Bone marrow (tissue), 2 donors: ENCODE results near the gene SLC35E3.
"Not testable (repeated sequence)": the region's sequence is repeated elsewhere in the genome, so short reads cannot be mapped to it uniquely, and the experiment has no call there.

Source experiments
- DNase-seq, 2 donors: peaks; one replicate each; lab custom pipeline; 2025; lab: John Stamatoyannopoulos, UW

Gene SLC35E3

DNA sequence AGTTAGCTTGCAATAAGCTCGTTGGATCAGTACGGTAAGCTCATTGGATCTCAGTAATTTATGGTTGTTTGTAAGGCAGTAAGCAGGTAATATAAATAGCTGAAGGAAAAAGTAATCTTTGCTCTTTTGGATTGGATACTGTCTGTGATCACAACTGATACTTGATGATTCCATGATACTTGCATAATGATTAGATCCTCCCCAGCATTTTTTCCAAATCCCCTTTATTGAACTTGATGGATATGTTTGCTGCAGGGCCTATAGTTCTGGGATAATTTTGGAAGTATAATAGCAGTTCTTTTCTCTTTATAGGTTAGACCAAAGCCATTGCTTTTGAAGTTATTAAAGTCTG is 67.2 kb downstream of the SLC35E3 start:
- DNase-seq: no peak

DNA sequence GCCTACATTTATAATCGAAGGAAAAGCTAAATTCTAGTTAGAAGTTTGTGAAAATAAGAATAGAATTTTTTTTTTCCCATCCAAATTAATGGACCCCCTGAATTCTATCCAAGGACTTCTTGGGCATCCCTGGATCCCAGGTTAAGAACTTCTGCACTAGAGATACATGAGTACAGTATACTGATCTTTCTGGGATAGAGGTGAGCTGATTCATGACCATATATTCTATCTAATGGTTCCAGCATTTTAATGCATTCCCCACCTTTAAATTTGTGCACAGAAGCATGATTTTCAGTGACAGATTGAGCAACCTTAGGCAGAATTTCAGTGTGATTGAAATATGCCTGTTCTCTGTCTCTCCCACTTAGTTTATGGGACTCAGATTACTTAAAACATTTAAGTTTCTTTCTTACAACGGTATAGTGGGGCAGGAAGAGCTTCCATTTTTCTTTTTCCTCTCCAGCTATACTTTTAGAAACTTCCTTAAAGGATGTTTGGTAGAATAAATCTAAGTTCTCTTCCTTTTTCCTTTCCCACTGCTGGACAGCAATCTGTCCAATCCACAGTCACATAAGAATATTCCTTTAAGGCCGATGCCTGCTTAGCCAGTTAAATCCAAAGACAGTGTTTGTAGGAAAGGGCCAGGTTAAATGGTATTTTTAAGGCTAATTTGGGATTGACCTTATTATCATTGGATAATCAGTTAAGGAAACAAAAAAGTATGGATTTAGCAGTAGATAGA is 68.7 kb downstream of the SLC35E3 start:
- DNase-seq: no peak

DNA sequence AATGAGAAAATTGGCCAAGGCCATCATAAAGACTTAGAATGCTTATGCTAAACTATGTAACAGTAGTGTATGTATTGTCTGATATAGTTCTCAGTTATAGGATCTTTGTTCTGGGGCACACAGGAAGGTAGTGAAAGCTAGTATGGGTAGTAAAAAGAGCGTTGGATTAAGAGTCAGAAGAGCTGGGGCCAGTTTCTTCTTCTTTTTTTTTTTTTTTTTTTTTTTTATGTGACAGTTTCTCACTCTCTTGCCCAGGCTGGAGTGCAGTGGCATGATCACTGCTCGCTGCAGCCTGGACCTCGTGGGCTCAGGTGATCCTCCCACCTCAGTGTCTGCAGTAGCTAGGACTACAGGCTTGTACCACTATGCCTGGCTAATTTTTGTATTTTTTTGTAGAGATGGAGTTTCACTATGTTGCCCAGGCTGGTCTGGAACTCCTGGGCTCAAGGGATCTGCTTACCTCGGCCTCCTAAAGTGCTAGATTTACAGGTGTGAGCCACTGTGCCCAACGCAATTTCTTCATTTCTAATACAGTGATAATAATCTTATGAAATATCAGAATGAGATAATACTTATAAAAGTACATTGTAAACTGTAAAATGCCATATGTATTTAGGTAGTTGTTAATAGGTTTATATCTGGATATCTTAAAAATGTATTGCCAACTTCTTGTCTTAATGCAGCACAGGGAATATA is 69.4 kb downstream of the SLC35E3 start:
- DNase-seq: no peak

DNA sequence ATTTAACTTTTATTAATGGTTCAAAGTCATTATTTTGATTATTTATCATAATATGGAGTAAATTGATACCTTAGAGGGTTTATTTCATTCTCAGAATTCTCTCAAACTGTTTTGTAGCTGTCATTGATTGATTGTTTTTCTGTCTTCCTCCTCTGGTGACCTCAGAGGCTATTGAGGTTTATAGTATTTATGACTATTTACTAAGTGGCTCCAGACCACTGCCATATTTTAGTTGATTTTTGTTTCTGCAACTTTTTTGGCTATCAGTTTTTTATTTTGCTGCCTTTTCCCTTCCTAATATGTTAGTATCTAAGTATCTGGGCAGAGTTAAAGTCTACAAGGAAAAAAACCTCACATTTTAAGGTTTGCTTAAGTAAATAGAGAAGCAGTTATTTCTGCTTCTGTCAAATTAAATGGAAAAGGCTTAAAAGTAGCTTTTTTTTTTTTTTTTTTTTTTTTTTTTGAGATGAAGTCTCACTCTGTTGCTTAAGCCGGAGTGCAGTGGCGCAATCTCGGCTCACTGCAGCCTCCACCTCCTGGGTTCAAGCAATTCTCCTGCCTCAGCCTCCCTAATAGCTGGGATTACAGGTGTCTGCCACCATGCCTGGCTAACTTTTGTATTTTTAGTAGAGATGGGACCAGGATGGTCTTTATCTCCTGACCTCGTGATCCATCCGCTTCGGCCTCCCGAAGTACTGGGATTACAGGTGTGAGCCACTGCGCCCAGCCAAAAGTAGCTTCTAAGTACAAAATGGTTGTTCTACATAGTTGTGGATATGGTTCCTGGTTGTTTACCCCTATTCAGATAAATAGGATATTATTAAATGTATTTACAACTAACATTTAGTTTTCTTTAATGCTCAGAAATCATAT is 70.2 kb downstream of the SLC35E3 start:
- no peak for DNase-seq

DNA sequence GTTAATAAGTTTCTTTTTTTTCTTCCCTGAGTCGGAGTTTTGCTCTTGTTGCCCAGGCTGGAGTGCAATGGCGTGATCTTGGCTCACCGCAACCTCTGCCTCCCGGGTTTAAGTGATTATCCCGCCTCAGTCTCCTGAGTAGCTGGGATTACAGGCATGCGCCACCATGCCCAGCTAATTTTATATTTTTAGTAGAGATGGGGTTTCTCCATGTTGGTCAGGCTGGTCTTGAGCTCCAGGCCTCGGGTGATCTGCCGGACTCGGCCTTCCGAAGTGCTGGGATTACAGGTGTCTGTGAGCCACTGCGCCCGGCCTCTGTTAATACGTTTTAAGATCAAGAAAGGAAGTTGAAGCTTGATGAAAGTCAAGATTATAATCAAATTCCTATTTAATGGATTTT is 73.5 kb downstream of the SLC35E3 start:
- not testable (repeated sequence) for DNase-seq

DNA sequence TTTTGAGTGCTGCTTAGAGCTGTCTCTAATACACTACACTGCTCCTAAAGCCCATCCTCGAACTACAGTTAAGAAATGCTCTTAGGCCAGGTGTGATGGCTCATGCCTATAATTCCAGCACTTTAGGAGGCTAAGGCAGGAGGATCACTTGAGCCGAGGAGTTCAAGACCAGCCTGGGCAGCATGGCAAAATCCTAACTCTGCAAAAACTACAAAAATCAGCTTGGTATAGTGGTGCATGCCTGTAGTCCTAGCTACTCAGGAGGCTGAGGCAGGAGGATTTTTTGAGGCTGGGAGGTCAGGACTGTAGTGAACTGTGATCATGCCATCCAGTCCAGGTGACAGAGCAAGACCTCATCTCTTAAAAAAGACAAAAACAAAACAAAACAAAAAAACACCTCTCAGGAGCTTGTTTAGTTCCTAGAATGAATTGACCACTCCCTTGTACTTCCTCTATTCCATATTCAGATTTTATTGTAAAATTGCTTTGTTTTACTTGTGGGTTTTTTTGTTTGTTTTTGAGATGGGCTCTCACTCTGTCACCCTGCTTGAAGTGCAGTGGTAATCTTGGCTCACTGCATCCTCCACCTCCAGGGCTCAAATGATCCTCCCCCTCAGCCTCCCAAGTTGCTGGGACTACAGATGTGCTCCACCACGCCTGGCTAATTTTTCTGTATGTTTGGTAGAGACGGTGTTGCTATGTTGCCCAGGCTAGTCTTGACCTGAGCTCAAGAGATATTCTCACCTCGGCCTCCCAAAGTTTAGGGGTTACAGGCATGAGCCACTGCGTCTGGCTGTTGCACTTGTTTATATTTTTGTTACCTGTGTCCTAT is 75.6 kb downstream of the SLC35E3 start:
- no peak for DNase-seq

DNA sequence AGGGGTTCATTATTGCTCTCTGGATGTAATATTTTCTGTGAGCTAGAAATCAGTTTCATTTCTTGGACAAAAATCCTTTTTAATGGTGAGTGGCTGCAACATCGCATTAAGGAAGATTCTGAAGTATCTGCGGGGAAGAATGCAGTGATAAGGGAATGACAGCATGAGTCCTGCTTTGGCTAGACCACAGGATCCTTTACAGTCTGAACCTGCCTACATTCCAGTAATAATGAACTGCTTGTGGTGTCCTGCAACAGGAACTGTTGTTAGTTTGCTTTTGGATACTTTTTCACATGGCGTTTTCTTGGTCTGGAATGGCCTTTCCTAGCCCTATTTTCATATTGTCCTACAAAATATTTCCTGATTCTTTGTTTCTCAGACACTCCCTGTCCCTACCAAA is 77.7 kb downstream of the SLC35E3 start:
- DNase-seq: no peak

DNA sequence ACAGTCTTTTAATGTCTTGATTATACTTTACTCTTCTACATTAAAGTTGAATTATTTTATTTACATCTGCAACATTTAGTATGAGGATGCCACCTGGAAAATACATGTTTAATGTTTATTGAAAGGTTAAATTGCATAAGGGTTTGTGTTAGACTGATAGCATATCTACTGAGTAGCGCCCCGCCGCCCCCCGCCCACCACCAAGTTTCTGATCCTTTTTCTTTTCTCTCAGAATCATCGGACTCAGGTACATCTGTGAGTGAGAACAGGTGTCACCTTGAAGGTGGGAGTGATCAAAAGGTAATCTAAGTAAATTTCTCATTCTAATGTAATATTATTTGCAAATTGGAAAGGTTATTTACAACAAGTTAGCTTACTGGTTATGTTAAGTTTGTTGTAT is 78.2 kb downstream of the SLC35E3 start:
- DNase-seq: no peak

DNA sequence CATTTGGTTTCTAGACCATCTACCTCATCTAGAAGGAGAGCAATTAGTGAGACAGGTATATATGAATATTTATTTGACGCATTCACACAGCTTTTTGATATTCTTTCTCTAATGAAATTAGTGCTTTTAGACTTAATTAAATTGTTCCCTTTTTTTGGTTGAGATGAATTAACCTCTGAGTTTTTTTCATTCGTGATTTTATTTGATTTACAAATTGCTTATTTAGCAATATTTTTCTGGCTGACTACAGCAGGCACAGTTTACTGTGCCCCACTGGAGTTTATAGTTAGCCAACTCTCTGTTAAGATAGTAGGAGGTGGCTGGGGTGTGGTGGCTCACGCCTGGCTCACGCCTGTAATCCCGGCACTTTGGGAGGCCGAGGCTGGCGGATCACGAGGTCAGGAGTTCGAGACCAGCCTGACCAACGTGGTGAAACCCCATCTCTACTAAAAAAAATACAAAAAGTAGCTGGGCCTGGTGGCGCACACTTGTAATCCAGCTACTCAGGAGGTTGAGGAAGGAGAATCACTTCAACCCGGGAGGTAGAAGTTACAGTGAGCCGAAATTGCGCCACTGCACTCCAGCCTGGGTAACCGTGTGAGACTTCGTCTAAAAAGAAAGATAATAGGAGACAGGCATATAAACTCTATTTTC is 78.7 kb downstream of the SLC35E3 start:
- no peak for DNase-seq

DNA sequence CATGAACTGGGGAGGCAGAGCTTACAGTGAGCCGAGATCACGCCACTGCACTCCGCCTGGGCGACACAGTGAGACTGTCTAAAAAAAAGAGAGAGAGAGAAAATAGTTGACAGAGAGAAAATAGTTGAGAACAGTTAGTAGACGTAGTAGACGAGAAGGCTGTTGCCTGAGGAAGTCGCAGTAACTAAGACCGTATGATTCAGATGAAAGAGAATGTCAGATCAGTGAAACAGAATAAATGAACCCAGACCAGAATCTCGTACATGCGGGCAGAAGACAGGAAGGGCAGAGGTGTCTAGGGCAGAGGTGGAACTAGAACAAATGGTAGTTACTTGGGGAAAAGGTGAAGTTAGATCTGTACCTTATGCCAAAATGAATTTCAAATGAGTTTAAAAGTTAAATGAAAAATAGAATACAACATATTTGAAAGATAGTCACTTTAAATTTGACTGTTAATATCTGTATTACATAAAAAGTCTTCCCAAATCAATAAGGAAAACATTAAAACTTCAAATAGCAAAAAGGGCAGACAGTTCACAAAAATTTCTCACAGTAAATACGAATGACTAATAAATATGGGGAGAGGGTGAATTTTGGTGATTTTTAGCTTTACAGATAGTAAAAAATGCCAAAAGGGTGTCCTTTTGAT is 79.7 kb downstream of the SLC35E3 start:
- no peak for DNase-seq

DNA sequence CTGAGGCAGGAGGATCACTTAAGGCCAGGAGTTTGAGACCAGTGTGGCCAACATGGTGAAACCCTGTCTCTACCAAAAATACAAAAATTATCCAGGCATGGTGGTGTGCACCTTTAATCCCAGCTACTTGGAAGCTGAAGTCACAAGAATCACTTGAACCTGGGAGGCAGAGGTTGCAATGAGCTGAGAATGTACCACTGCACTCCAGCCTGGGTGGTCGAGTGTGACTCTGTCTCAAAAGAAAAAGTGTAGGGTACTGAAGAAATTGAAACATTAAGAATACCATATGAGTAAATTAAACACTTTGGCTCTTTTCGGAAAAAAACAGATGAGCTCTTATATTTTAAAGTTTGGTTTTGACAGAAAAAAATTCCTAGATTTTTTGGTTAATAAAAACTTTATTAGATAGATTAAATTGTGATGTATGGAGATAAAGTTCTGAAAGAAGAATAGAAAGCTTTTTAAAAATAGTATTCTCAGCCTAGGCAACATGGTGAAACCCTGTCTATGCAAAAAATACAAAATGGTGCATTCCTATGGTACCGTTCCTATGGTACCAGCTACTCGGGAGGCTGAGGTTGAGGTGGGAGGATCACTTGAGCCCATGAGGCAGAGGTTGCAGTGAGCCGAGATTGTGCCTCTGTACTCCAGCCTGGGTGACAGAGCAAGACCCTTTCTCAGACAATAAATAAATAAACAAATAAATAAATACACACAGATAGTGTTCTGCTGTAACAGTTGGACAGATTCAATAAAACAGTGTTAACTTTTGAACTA is 82.1 kb downstream of the SLC35E3 start:
- no peak for DNase-seq

DNA sequence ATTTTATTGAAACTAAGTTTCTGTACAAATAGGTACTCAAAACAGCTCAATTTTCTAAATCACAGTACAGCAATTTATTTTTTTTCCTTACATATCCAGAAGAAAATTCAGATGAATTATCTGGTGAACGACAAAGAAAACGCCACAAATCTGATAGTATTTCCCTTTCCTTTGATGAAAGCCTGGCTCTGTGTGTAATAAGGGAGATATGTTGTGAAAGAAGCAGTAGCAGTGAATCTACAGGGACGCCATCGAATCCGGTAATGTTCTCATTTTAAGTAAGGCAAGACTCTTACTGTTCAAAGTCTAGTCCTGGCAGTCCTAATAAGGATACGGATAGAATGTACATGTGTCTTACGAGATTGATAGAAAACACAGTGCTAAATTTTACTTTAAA is 82.7 kb downstream of the SLC35E3 start:
- DNase-seq: no peak
